ENCODE measurements around the gene MRPL2. TPM values are rescaled to one million over a fixed set of nuclear protein-coding genes. Genes with fewer than 3 reads are reported as not detected.

The MRPL2 gene
- polyA plus RNA-seq, 3 donors: 23.9 to 26.9 (median 26.3) TPM

DNA sequence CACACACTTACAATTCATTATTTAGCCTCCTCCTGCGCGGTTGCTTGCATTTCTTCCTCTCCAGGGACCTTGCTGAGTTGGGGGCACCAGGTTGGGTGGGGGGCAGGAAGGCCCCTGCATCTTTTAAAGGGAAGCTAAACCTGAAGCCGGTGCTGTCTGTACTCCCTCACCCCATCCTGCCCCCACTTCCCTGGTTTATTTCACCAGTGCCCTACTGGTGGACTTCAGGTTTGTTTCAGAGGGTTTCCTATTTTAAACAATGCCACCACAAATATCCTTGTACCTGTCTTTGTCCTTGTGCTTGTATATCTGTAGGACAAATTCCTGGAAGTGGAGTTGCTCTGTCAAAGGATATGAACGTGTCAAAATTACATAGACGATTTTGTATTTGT lies 37.9 kb upstream of the MRPL2 start:
- 100% methylated on average over 2 of the region's 5 CpGs for WGBS (ENCODE audit: insufficient coverage)
- intact Hi-C loops (cut with micrococcal nuclease): no loop called here
- peaks cover 0 to 3% (median 3%) of the 10 kb centered on the region in 3 donors for H3K27me3 Mint-ChIP-seq (ENCODE audit: low read depth in 3 of 3)
- Histone ChIP-seq H3K27me3 (ENCODE audit: control insufficient read depth in 2 of 2, insufficient read depth in 2 of 2, low read length in 2 of 2) (no peaks in the 10 kb centered on the region), H2AFZ (ENCODE audit: insufficient read depth, low read depth, low read length, poor library complexity, severe bottlenecking) (peak overlapping the region; percentile 81), H3K79me2 (ENCODE audit: insufficient read depth, low read length) (no peaks in the 10 kb centered on the region), H3K36me3 (replicated peaks in 1 of 2; ENCODE audit: control insufficient read depth in 1 of 2, insufficient read depth in 2 of 2, low read length in 2 of 2) (no peaks in the 10 kb centered on the region), H3K4me3 (replicated peaks in 1 of 3; ENCODE audit: low read depth in 2 of 3, low read length in 3 of 3) (no peak overlapping the region), H4K20me1 (ENCODE audit: insufficient read depth, low read length) (no peaks in the 10 kb centered on the region), H3K27ac (ENCODE audit: low read depth in 1 of 2, low read length in 2 of 2) (no peak overlapping the region), H3K4me2 (replicated peaks; ENCODE audit: extremely low read depth, low read length, poor library complexity, severe bottlenecking) (no peak overlapping the region), H3K9me3 (replicated peaks in 1 of 2; ENCODE audit: control insufficient read depth in 1 of 2, insufficient read depth in 1 of 2, low read length in 2 of 2) (no peaks in the 10 kb centered on the region), H3K9ac (ENCODE audit: insufficient read depth, low read length, poor library complexity, severe bottlenecking) (no peak overlapping the region), H3K4me1 (ENCODE audit: control insufficient read depth in 1 of 2, insufficient read depth in 2 of 2, low read length in 2 of 2) (peaks cover 0 to 24% of the 10 kb centered on the region in 2 donors)
- no peaks in the 10 kb centered on the region for H3K9me3 Mint-ChIP-seq
- no peaks in the 10 kb centered on the region for H3K36me3 Mint-ChIP-seq
- peaks cover 31% of the 10 kb centered on the region for H3K4me1 Mint-ChIP-seq
- peak overlapping the region in 1 of 7 donors; percentile 56 for H3K27ac Mint-ChIP-seq
- no peak overlapping the region for H3K4me3 Mint-ChIP-seq
- no peak for DNase-seq
- TF ChIP-seq, protein P1, sequence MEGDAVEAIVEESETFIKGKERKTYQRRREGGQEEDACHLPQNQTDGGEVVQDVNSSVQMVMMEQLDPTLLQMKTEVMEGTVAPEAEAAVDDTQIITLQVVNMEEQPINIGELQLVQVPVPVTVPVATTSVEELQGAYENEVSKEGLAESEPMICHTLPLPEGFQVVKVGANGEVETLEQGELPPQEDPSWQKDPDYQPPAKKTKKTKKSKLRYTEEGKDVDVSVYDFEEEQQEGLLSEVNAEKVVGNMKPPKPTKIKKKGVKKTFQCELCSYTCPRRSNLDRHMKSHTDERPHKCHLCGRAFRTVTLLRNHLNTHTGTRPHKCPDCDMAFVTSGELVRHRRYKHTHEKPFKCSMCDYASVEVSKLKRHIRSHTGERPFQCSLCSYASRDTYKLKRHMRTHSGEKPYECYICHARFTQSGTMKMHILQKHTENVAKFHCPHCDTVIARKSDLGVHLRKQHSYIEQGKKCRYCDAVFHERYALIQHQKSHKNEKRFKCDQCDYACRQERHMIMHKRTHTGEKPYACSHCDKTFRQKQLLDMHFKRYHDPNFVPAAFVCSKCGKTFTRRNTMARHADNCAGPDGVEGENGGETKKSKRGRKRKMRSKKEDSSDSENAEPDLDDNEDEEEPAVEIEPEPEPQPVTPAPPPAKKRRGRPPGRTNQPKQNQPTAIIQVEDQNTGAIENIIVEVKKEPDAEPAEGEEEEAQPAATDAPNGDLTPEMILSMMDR (IDR thresholded peaks at IDR 0.05): no peak

- Histone ChIP-seq H3K4me1 (ENCODE audit: control insufficient read depth in 1 of 2, insufficient read depth in 2 of 2, low read length in 2 of 2) (peaks cover 0 to 24% of the 10 kb centered on the region in 2 donors), H3K9me3 (replicated peaks in 1 of 2; ENCODE audit: control insufficient read depth in 1 of 2, insufficient read depth in 1 of 2, low read length in 2 of 2) (no peaks in the 10 kb centered on the region), H3K9ac (ENCODE audit: insufficient read depth, low read length, poor library complexity, severe bottlenecking) (no peak overlapping the region), H3K4me3 (replicated peaks in 1 of 3; ENCODE audit: low read depth in 2 of 3, low read length in 3 of 3) (peak overlapping the region in 1 of 3 experiments; percentile 14), H3K36me3 (replicated peaks in 1 of 2; ENCODE audit: control insufficient read depth in 1 of 2, insufficient read depth in 2 of 2, low read length in 2 of 2) (no peaks in the 10 kb centered on the region), H4K20me1 (ENCODE audit: insufficient read depth, low read length) (no peaks in the 10 kb centered on the region), H3K4me2 (replicated peaks; ENCODE audit: extremely low read depth, low read length, poor library complexity, severe bottlenecking) (peak overlapping the region; percentile 42), H3K27ac (ENCODE audit: low read depth in 1 of 2, low read length in 2 of 2) (no peak overlapping the region), H3K27me3 (ENCODE audit: control insufficient read depth in 2 of 2, insufficient read depth in 2 of 2, low read length in 2 of 2) (no peaks in the 10 kb centered on the region), H3K79me2 (ENCODE audit: insufficient read depth, low read length) (no peaks in the 10 kb centered on the region), H2AFZ (ENCODE audit: insufficient read depth, low read depth, low read length, poor library complexity, severe bottlenecking) (peak overlapping the region; percentile 81)
- intact Hi-C loops (cut with micrococcal nuclease): no loop called here
- 39% methylated on average over 7 of the region's 8 CpGs for WGBS (ENCODE audit: insufficient coverage)
- no peak overlapping the region for H3K4me3 Mint-ChIP-seq
- H3K27ac Mint-ChIP-seq: no peak overlapping the region
- no peaks in the 10 kb centered on the region for H3K9me3 Mint-ChIP-seq
- peaks cover 31% of the 10 kb centered on the region for H3K4me1 Mint-ChIP-seq
- no peaks in the 10 kb centered on the region for H3K36me3 Mint-ChIP-seq
- DNase-seq: no peak
- TF ChIP-seq, protein P1 (IDR thresholded peaks at IDR 0.05): no peak
- peaks cover 0 to 3% (median 3%) of the 10 kb centered on the region in 3 donors for H3K27me3 Mint-ChIP-seq (ENCODE audit: low read depth in 3 of 3)
These were observed 37.3 kb upstream of the MRPL2 start for GRCh38 chr6:43096451-43097097.

All from CD14-positive monocyte (primary cell).